ENCODE measurements around the gene LPCAT1. TPM values are rescaled to one million over a fixed set of nuclear protein-coding genes. Genes with fewer than 3 reads are reported as not detected.
A peak's percentile ranks its signal among the peaks of the same experiment; 100 is the strongest.

Gene LPCAT1
- total RNA-seq, 1 donor from 2014 or later = 86.2 TPM

GRCh38 chr5:1449081-1449630, 74.6 kb downstream of the LPCAT1 start:
- intact Hi-C loops (cut with DNase I) = no loop called here
- Histone ChIP-seq H3K36me3 (no peaks in the 10 kb centered on the region), H3K27me3 (peaks cover 12% of the 10 kb centered on the region), H3K4me3 (no peak overlapping the region), H3K9me3 (peaks cover 9 to 10% of the 10 kb centered on the region in 2 donors), H3K4me1 (peaks cover 0 to 2% of the 10 kb centered on the region in 2 donors), H3K27ac (no peak overlapping the region)
- no peak for TF ChIP-seq CTCF (IDR thresholded peaks at IDR 0.05)
- DNase-seq (ENCODE audit: low spot score in 2 of 2) = no peak

GRCh38 chr5:1448511-1449011, 75.2 kb downstream of the LPCAT1 start:
- peaks cover 0 to 2% of the 10 kb centered on the region in 2 donors for H3K4me1 ChIP-seq
- no peaks in the 10 kb centered on the region for H3K36me3 ChIP-seq
- H3K27ac ChIP-seq = no peak overlapping the region
- DNase-seq (ENCODE audit: low spot score in 2 of 2) = no peak
- no peak overlapping the region for H3K4me3 ChIP-seq
- peaks cover 3 to 5% of the 10 kb centered on the region in 2 donors for H3K9me3 ChIP-seq
- no peak for TF ChIP-seq CTCF (IDR thresholded peaks at IDR 0.05)
- intact Hi-C loops (cut with DNase I) = no loop called here
- peaks cover 12% of the 10 kb centered on the region for H3K27me3 ChIP-seq

- H3K9me3 ChIP-seq = no peaks in the 10 kb centered on the region
- H3K27ac ChIP-seq = no peak overlapping the region
- intact Hi-C loops (cut with DNase I) = no loop called here
- no peaks in the 10 kb centered on the region for H3K36me3 ChIP-seq
- H3K27me3 ChIP-seq = peaks cover 12% of the 10 kb centered on the region
- TF ChIP-seq CTCF (IDR thresholded peaks at IDR 0.05) = no peak
- H3K4me3 ChIP-seq = no peak overlapping the region
- peaks cover 0 to 2% of the 10 kb centered on the region in 2 donors for H3K4me1 ChIP-seq
- no peak for DNase-seq (ENCODE audit: low spot score in 2 of 2)
Measured at GRCh38 chr5:1447671-1448361, 75.9 kb downstream of the LPCAT1 start.

GRCh38 chr5:1446602-1447343, 77.0 kb downstream of the LPCAT1 start:
- intact Hi-C loops (cut with DNase I) = no loop called here
- TF ChIP-seq CTCF (IDR thresholded peaks at IDR 0.05) = no peak
- Histone ChIP-seq H3K36me3 (no peaks in the 10 kb centered on the region), H3K4me3 (no peak overlapping the region), H3K27me3 (peaks cover 12% of the 10 kb centered on the region), H3K4me1 (peaks cover 0 to 2% of the 10 kb centered on the region in 2 donors), H3K27ac (no peak overlapping the region), H3K9me3 (no peaks in the 10 kb centered on the region)
- DNase-seq (ENCODE audit: low spot score in 2 of 2) = peak in 1 of 2 donors; percentile 57

GRCh38 chr5:1445689-1446601, 77.8 kb downstream of the LPCAT1 start:
- Histone ChIP-seq H3K27me3 (peaks cover 12% of the 10 kb centered on the region), H3K9me3 (no peaks in the 10 kb centered on the region), H3K4me1 (peaks cover 0 to 2% of the 10 kb centered on the region in 2 donors), H3K27ac (no peak overlapping the region), H3K4me3 (peak overlapping the region in 1 of 2 donors; percentile 41), H3K36me3 (no peaks in the 10 kb centered on the region)
- intact Hi-C loops (cut with DNase I) = no loop called here
- DNase-seq (ENCODE audit: low spot score in 2 of 2) = no peak
- no peak for TF ChIP-seq CTCF (IDR thresholded peaks at IDR 0.05)
